HG03095 (cell line): ENCODE measurements around the gene ESRRA.

Experiments used
- ATAC-seq: cut with Tn5 transposase; IDR thresholded peaks from one replicate; pipeline ENCODE4 v1.9.1; 2021; ENCODE audit warnings: moderate library complexity; ENCODE audit not compliant: unreplicated experiment

The ESRRA gene

DNA sequence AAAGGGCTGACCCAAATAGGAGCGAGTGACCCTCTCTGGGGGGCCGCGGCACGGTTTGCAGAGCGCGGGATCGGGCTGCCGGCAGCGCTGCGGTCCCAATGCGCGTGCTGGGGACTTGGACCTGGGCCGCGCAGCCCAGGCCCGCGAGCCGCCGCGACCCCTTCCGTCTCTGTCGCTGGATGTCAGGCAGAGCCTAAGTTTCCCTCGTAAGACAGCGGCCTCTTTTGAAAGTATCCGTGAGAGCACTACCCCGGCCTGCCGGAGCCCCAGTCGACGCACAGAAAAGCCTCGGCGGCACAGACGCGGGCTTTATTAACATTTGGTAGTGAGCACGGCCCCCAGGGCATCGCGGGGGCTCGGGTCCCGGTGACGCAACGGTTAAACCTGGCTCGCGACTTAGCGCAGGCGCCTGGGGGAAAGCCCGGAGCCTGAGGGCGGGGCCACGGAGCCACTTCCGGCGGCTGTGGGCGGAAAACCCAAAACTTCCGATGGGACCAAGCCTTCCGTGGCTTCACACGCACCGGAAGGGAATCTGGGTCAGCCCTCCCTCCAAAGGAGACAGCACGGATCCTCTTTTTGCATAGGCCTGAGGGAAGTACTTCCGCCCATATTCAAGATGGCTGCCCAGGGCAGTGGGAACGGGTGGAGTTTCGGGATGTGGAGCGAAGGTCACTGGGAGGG, 35.6 kb upstream of the ESRRA start:
- ATAC-seq: peak; percentile 60

DNA sequence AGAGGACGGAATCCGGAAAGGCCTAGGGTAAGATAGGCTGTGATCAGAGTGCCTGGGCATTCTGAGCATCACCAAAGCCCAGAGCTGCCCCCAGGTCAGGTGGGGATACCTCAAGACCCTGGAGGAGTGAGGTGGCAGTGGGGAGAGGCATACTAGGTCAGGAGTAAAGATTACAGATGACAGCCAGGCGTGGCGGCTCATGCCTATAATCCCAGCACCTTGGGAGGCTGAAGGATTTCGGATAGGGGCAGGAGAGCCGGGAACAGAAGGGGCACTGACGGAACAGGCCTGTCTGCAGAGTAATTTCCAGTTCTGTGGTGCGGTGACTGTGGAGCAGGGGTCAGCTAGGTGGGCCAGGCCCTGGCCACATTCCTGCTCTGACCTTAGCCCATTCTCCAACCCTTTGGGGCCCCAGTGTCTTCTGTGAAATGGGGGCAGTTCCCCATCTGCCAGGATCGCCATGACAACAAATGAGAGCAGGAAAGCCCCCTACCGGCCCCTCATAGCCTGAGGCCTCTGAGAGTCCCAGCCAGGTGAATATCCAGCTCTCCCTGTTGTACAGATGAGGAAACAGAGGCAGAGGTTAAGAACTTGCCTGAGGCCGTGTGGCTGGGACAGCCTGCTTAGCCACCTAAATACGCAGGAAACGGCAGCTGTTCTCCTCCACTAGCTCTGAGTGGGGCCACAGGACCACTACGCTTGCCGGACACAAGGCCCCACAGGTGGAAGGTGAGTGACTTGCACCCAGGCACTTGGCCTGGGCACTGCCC, 30.1 kb upstream of the ESRRA start:
- ATAC-seq: no peak

DNA sequence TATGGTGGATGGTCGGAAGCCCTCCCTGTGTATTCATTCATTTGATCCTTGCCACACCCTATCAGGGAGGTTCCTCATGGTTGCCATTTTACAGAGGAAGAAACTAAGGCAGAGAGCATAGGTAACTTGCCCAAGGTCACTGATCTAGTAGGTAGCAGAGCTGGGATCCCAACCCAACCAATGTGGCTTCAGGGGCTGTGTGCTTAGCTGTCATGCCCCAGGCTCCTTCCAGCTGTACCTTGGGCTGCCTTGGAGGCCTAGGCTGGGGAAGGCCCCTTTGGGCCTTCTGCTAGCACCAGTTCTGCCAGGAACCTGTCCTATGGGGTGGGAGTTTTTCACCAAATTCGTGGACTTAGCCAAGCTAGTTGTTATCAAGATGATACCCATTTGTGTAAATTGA, 29.5 kb upstream of the ESRRA start:
- ATAC-seq: no peak

DNA sequence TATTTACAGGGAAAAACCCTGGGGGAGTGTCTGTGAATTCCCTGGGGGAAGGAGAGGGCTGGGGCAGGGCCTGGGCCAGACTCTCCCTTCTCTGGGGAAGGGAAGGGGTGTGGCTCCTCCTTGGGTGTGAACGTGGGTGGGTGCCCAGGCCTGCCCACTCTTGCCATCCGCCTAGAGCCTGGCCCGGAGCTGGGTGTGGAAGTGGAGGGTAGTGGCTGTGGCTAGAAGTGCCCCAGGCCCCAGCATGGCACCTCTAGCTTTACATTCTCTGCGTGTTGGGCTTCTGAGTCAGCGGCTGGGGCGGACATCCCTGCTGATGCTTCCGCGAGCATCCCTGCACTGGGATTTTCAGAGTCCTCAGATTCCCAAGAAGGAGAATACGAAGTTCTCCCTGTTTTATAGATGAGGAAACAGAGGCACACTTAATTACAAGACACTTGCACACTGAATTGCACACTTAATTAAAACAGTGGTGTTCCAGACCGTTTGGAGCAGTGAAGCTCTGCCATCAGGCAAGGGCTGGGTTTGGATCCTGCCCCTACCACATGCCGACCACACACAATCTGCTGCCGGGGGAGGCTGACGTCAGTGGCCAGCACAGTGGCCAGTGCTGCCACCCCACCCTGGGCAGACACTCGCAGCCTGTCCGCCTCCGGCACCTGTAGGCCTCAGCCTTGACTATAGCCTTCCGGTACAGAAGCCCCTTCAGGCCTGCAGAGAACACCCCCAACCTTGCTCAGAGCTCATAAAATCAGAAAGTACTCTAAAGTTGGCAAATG, 28.5 kb upstream of the ESRRA start:
- ATAC-seq: no peak

DNA sequence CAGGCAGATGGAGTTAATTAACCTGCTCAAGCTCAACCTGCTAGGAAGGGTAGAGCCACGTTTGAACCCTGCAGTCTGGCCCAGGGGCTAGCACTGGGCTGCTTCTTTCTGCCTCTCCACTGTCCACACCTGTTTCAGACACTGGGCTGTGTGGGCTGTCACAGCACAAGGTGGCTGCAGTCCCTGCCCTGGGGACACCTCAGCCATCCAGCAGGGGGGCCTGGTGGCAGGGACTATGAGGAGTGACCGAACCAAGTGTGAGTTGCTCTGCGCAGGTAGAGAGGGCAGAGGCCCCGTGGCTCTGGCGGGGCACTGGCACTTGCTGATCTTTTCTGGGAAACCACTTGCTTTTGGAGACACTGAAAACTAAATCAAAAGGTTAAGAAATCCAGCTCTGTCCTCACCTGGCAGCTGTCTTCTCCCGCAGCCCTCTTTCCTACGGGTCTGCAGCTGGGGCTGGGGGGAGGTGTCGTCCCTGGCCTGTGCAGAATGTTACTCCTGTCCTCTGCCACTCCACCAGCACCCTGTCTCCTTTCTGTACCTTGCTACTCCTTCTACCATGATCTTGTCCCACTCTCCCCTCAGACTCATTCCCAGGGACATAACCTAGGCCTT, 26.6 kb upstream of the ESRRA start:
- no peak for ATAC-seq

DNA sequence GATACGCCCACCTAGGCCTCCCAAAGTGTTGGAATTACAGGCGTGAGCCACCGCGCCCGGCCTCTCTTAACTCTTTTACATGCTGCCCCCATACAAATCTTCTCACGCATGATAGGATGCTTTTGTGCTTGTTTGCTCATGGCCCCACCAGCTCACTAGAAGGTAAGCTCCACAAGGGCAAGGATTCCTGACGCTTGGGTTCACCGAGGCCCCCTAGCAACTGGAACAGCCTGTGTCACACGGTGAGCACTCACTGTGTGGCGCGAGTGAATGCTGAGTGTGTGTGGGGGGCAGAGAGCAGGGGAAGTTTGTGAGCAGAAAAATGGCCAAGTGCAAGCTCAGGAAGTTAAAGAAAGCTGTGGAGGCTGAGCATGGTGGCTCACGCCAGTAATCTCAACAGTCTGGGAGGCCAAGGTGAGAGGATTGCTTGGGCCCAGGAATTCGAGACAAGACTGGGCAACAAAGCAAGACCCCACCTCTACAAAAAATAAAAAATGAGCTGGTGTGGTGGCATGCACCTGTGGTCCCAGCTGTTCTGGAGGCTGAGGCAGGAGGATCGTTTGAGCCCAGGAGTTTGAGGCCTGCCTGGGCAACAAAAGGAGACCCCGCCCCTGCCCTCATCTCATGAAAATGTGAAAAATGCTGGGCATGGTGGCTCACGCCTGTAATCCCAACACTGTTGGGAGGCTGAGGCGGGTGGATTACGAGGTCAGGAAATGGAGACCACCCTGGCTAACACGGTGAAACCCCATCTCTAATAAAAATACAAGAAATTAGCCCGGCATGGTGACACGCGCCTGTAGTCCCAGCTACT, 23.2 kb upstream of the ESRRA start:
- no peak for ATAC-seq

DNA sequence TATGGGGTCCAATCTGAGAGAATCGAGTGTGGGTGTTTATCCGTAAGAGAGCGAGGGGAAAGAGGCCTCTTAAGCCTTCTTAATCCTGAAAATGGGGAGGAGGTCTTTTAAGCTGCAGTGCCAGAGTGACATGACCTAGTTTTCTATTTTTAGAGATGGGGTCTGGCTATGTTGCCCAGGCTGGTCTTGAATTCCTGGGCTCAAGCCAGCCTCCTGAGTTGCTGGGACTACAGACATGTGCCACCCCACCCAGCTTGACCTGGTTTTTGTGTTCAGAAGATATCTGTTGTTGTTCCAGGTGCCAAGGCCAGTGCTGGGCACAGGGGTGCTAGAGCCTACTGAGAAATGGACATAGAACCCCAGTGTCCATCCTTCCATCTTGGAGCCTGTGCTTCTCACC, 22.2 kb upstream of the ESRRA start:
- no peak for ATAC-seq

DNA sequence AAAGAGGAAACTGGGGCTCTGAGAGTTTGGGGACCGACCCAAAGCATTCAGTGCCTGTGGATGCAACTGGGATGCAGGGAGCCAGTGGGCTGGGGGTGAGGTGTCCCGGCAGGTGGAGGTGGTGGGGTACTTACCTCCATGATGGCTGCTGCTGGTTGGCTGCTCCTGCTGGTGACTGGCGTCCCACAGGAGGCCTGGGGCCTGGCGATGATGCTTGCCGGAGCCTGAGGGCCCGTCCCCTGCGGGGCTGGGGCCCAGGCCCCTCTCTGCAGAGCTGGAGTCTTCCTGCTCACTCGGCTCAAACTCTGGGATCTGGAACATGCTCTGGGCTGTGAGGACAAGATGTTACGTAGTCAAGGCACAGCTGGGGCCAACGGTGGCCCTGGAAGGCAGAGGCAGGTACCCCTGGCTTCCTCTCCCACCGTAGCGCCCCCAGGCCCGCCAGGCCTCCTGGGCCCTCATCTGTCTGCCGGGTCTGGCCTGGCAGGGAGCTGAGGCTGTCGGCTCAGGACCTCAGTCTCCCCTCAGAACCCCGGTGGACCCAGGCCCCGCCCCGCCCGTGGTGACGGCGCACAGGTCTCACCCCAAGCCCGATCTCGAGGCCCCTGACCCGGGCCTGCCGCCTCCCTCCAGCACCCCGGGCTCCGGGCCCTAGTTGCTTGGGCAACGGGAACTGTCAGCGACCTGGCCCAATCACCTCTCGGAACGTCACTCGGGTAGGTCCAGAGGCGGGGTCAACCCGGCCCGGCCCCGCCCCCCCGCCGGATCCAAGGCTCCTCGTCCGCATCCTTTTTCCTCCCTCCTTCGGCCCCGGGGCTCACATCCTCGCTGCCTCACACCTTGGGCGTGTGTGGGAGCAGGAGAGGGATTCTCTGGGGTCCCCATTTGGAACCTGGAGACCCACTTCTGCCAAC, 21.0 kb upstream of the ESRRA start, which contains the start of gene BAD:
TSS of gene BAD (minus strand) at position 618 of the 914 bp plus-strand sequence. CDS start at position 321, 297 bp downstream.
- ATAC-seq: peak; percentile 69

DNA sequence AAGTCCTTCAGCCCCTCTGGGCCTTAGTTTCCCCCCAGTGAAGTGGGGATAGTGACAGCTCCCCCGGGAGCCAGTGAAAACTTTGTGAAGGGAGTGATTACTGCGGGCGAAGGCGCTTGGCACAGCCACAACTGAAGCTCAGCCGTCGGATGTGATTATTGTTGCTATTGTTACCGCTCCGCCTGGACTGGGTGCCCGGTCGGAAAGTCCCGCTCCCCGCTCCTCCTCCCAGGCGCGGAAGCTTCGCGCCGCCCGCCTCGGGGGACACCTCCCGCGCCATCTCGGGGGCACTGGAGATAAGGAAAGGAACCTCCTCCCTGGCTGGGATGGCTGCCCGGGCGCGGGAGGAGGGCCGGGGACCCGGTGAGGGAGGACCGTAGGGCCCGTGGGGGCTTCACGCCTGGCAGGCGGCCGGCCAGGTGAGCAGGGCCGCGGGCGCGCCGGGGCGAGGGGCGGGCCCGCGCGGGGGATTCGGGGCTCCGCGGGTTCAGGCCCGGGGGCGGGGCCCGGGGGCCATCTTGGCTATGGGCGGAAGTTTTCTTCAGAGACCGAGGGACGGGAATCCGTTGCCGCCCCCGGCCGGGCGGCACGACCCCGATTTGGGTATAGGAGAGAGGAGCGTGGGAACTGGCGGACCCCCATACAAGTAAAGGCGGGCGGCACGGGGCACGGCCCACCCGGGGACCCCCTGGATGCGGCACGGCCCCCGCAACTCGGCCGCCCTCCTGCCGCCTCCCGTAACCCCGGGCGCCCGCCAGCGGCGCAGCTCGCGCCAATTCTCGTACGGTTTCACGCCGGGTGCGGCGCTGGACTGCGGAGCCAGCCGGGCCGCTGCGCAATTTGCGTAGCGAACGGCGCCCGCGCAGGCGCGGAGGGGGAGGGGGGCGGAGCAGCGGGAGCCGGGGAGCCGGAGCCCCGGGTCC, 20.1 kb upstream of the ESRRA start, which contains the start of gene GPR137:
TSS of gene GPR137 (plus strand) at position 887 of the 923 bp plus-strand sequence. CDS start 677 bp downstream, outside the sequence.
- peak; percentile 51 for ATAC-seq

DNA sequence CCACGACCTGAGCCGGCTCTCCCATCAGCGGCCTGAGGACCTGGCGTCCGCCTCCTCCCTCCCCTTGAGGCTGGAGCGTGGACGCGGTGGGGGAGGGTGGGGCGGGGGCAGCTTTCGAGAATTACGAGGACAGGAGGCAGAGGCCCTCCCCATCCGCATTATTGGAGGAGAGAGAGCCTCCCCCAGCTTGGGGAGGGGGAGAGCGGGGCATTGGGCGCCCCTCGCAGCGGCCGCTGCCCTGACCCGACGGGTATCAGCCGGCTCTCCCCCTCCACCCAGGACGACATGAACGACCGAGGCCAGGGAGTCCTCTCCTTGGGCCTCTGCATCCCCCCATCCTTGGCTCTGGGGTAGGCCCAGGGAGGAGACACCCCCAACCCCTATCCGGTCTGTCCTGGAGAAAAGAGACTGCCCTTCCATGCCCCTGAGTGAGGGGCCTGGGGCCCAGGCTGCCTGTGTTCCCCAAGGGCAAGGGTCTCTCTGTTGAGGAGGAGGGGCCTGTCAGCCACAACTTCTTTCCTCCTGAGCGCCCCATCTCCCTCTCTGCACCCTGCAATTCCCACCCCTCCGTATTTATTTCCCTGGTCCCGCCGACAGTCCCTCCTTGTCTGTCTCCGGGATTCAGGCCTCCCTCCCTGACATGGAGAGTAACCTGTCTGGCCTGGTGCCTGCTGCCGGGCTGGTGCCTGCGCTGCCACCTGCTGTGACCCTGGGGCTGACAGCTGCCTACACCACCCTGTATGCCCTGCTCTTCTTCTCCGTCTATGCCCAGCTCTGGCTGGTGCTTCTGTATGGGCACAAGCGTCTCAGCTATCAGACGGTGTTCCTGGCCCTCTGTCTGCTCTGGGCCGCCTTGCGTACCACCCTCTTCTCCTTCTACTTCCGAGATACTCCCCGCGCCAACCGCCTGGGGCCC, 19.2 kb upstream of the ESRRA start:
- ATAC-seq: no peak

DNA sequence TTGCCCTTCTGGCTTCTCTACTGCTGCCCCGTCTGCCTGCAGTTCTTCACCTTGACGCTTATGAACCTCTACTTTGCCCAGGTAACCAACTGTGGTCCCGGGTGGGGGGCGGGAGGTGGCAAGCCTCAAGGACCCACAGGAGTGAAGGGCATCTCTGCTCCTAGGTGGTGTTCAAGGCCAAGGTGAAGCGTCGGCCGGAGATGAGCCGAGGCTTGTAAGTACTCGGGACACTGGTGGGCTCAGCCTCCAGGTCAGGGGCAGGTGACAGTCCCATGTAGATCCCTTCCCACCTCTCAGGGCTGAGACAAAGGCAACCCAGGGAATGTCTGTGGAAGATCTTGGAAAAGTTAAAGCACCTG, 18.5 kb upstream of the ESRRA start:
- no peak for ATAC-seq

DNA sequence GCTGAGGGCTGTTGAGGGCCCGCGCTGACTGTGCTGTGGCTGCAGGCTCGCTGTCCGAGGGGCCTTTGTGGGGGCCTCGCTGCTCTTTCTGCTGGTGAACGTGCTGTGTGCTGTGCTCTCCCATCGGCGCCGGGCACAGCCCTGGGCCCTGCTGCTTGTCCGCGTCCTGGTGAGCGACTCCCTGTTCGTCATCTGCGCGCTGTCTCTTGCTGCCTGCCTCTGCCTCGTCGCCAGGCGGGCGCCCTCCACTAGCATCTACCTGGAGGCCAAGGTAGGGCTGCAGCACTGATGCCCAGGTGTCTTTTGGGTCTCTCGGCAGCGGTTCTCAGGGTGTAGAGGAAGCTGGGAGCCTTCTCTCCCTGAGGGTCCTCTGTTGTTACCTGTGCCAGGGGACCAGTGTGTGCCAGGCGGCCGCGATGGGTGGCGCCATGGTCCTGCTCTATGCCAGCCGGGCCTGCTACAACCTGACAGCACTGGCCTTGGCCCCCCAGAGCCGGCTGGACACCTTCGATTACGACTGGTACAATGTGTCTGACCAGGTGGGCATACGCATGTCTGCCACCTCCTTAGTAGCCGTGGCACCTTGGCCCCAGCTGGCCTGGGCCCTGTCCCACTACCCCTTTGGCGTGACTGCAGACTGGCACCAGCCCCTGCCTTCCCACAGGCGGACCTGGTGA, 17.5 kb upstream of the ESRRA start:
- ATAC-seq: no peak

DNA sequence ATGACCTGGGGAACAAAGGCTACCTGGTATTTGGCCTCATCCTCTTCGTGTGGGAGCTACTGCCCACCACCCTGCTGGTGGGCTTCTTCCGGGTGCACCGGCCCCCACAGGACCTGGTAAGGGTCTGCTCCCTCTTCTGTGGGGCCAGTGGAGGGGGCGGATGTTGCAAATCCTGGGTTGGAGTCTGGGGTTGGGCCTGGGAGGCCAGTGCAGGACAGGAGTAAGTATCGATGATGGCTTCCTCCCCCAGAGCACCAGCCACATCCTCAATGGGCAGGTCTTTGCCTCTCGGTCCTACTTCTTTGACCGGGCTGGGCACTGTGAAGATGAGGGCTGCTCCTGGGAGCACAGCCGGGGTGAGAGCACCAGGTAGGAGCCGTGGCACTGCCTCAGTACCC, 17.0 kb upstream of the ESRRA start:
- no peak for ATAC-seq

DNA sequence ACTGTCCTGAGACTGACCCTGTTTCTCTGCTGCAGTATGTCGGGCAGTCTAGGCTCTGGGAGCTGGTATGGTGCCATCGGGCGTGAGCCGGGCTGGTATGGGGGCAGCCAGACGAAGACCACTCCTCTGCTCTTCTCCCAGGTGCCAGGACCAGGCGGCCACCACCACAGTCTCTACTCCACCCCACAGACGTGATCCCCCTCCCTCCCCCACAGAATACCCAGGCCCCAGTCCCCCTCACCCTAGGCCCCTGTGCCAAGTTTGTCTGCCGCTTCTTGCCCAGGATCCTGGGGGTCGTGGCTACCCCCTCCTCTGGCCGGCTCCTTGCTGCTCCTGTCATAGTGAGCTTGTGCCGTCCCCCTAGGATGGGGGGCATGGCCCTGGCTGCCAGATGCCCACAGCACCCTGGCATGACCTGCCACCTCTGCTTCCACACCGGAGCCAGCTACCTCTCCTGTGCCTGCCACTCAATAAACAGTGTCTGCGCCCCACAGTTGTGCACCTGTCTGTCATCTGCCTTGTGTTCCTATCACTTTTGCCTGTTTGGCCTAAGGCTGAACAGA, 16.2 kb upstream of the ESRRA start:
- ATAC-seq: no peak

DNA sequence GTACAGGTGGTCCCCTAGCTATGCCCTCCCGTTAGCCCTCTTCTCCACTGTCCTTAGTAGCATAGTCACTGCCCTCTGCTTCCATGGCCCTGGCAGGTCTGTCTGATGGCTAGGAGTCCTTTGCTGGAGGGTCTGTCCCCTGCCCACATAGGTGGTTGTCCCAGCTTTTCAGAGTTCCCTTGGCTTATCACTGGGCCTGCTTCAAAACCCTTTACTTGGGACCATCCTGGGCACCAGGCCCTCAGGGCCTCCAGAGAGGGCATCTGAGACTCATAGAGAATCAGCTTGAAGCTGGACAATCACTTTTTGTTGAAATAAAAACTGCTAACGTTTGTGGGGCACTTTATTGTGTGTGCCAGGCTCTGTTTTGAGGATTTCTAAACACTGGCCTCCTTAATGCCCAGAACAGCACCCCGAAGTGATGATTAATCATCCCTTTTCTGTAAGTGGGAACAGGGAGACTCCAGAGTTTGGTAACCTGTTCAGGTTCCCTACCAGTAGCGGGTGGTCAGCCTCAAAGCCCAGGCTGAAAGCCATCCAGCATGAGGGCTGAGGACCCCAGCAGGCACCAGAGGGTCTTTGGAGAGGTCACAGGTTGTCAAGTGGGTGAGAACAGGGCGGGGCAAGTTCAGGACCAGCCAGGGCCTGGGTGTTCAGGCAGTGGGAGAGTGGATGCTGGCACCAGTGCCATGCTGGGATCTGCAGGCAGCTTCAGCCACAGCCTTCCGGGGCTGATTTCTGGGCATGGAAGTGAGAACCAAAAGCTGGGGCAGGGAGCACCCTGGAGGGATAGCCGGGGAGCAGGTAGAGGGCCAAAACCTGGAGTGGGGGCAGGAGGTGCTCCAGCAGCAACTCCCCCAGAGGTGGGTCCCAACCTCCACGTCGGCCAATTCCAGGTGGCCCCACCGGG, 14.7 kb upstream of the ESRRA start:
- no peak for ATAC-seq
